ENCODE results near the gene RNF144B.

DNA sequence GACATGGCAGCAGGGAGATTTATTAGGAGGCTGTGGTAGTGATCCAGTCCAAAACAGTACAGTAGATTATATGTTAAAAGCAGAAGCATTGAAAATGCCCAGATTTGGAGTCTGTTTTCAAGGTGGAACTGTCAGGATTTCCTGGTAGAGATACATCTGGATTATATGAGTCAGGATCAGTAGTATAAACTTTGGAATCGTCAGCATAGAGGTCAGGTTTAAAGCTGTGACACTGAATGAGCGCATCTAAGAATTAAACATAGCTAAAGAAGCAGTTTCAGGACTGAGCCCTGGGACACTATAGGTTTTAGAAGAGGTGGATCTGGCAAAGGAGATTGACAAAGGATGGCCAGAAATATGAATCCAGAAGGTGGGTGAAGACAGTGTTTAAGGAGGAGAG is 60.4 kb downstream of the RNF144B start:
- TF ChIP-seq POLR2AphosphoS5 (IDR thresholded peaks at IDR 0.05; ENCODE audit: low read depth) (no peak), GABPA (IDR thresholded peaks at IDR 0.05; ENCODE audit: low read depth) (no peak), SPI1 (IDR thresholded peaks at IDR 0.05; ENCODE audit: borderline replicate concordance, low read depth) (no peak)
- TF ChIP-seq, protein P1, sequence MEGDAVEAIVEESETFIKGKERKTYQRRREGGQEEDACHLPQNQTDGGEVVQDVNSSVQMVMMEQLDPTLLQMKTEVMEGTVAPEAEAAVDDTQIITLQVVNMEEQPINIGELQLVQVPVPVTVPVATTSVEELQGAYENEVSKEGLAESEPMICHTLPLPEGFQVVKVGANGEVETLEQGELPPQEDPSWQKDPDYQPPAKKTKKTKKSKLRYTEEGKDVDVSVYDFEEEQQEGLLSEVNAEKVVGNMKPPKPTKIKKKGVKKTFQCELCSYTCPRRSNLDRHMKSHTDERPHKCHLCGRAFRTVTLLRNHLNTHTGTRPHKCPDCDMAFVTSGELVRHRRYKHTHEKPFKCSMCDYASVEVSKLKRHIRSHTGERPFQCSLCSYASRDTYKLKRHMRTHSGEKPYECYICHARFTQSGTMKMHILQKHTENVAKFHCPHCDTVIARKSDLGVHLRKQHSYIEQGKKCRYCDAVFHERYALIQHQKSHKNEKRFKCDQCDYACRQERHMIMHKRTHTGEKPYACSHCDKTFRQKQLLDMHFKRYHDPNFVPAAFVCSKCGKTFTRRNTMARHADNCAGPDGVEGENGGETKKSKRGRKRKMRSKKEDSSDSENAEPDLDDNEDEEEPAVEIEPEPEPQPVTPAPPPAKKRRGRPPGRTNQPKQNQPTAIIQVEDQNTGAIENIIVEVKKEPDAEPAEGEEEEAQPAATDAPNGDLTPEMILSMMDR (IDR thresholded peaks at IDR 0.05; ENCODE audit: insufficient read depth, low read length) = no peak
- TF ChIP-seq, protein P2, sequence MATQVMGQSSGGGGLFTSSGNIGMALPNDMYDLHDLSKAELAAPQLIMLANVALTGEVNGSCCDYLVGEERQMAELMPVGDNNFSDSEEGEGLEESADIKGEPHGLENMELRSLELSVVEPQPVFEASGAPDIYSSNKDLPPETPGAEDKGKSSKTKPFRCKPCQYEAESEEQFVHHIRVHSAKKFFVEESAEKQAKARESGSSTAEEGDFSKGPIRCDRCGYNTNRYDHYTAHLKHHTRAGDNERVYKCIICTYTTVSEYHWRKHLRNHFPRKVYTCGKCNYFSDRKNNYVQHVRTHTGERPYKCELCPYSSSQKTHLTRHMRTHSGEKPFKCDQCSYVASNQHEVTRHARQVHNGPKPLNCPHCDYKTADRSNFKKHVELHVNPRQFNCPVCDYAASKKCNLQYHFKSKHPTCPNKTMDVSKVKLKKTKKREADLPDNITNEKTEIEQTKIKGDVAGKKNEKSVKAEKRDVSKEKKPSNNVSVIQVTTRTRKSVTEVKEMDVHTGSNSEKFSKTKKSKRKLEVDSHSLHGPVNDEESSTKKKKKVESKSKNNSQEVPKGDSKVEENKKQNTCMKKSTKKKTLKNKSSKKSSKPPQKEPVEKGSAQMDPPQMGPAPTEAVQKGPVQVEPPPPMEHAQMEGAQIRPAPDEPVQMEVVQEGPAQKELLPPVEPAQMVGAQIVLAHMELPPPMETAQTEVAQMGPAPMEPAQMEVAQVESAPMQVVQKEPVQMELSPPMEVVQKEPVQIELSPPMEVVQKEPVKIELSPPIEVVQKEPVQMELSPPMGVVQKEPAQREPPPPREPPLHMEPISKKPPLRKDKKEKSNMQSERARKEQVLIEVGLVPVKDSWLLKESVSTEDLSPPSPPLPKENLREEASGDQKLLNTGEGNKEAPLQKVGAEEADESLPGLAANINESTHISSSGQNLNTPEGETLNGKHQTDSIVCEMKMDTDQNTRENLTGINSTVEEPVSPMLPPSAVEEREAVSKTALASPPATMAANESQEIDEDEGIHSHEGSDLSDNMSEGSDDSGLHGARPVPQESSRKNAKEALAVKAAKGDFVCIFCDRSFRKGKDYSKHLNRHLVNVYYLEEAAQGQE (IDR thresholded peaks at IDR 0.05; ENCODE audit: insufficient replicate concordance, low read depth) = no peak

Measured in HL-60 (cell line).